GM12891 (cell line): ENCODE measurements around the gene MUC2.

Source experiments
- POLR2A ChIP-seq: IDR thresholded peaks from 2 replicates; pipeline ENCODE4 v1.6.1; 2011; ENCODE audit warnings: low read depth, low read length, control low read depth
- POLR2AphosphoS5 ChIP-seq: IDR thresholded peaks from 2 replicates; pipeline ENCODE4 v1.6.1; 2011; ENCODE audit warnings: low read depth, low read length, control low read depth
- POU2F2 ChIP-seq: IDR thresholded peaks from 2 replicates; pipeline ENCODE4 v1.6.1; 2011; ENCODE audit warnings: low read depth, mild to moderate bottlenecking, control low read depth, low read length, moderate library complexity
- SPI1 ChIP-seq: IDR thresholded peaks from 2 replicates; pipeline ENCODE4 v1.6.1; 2011; ENCODE audit warnings: low read depth, low read length, control low read depth
- TAF1 ChIP-seq: IDR thresholded peaks from 2 replicates; pipeline ENCODE4 v1.6.1; 2011; ENCODE audit warnings: low read depth, low read length, control low read depth

- TF ChIP-seq POLR2A (no peak), TAF1 (no peak), POU2F2 (no peak), POLR2AphosphoS5 (no peak), SPI1 (no peak)
Observed at GRCh38 chr11:1123970-1124369, 49.3 kb downstream of the MUC2 start.
